HEK293 (cell line): Measurements from ENCODE around the gene DCAKD.

Experiments used
- ATF2 ChIP-seq: fragments of 450-650 bp; formaldehyde crosslinking; IDR thresholded peaks from 2 replicates; pipeline ENCODE4 v1.5.1; 2016; ENCODE audit warnings: missing biosample characterization, missing genetic modification characterization, low read depth
- CTCF ChIP-seq: fragments of 450-650 bp; formaldehyde crosslinking; IDR thresholded peaks from 2 replicates; pipeline ENCODE4 v1.5.1; 2016; ENCODE audit warnings: missing biosample characterization, missing genetic modification characterization
- REST ChIP-seq: fragments of 450-650 bp; formaldehyde crosslinking; IDR thresholded peaks from 2 replicates; pipeline ENCODE4 v1.5.1; 2016; ENCODE audit warnings: missing biosample characterization, missing genetic modification characterization
- ZBTB44 ChIP-seq: fragments of 450-650 bp; IDR thresholded peaks from 2 replicates; pipeline ENCODE4 v1.5.1; 2018; ENCODE audit warnings: missing biosample characterization, mild to moderate bottlenecking, missing genetic modification characterization
- ZBTB8A ChIP-seq: fragments of 450-650 bp; formaldehyde crosslinking; IDR thresholded peaks from 2 replicates; pipeline ENCODE4 v1.5.1; 2016; ENCODE audit warnings: missing biosample characterization, missing genetic modification characterization
- ZNF140 ChIP-seq: fragments of 450-650 bp; formaldehyde crosslinking; IDR thresholded peaks from 2 replicates; pipeline ENCODE4 v1.5.1; 2016; ENCODE audit warnings: missing biosample characterization, missing genetic modification characterization
- ZNF18 ChIP-seq: fragments of 450-650 bp; formaldehyde crosslinking; IDR thresholded peaks from 2 replicates; pipeline ENCODE4 v1.5.1; 2016; ENCODE audit warnings: missing biosample characterization, missing genetic modification characterization
- ZNF366 ChIP-seq: fragments of 450-650 bp; formaldehyde crosslinking; conservative IDR thresholded peaks from 2 replicates; pipeline ENCODE4 v1.5.1; 2016; ENCODE audit warnings: missing biosample characterization, missing genetic modification characterization
- ZNF423 ChIP-seq: fragments of 450-650 bp; formaldehyde crosslinking; IDR thresholded peaks from 2 replicates; pipeline ENCODE4 v1.5.1; 2016; ENCODE audit warnings: missing biosample characterization, missing genetic modification characterization
- ZNF530 ChIP-seq: fragments of 450-650 bp; formaldehyde crosslinking; IDR thresholded peaks from 2 replicates; pipeline ENCODE4 v1.5.1; 2016; ENCODE audit warnings: low read depth, missing biosample characterization, missing genetic modification characterization
- ZNF561 ChIP-seq: fragments of 450-650 bp; IDR thresholded peaks from 2 replicates; pipeline ENCODE4 v1.5.1; 2018; ENCODE audit warnings: missing biosample characterization, missing genetic modification characterization, borderline replicate concordance
- ZNF837 ChIP-seq: fragments of 450-650 bp; formaldehyde crosslinking; IDR thresholded peaks from 2 replicates; pipeline ENCODE4 v1.5.1; 2016; ENCODE audit warnings: missing biosample characterization, missing genetic modification characterization
- ZSCAN23 ChIP-seq: fragments of 450-650 bp; formaldehyde crosslinking; IDR thresholded peaks from 2 replicates; pipeline ENCODE4 v1.5.1; 2016; ENCODE audit warnings: missing biosample characterization, missing genetic modification characterization

GRCh38 chr17:45004388-45004787 lies 47.0 kb downstream of the DCAKD start:
- TF ChIP-seq ZNF140 (tag by site-specific recombination) (no peak), ZNF561 (tag by site-specific recombination) (no peak), ZNF837 (tag by site-specific recombination) (no peak), ZNF366 (tag by site-specific recombination) (no peak), ZBTB44 (tag by site-specific recombination) (no peak), ZBTB8A (tag by site-specific recombination) (no peak), ATF2 (tag by site-specific recombination) (no peak), ZNF530 (tag by site-specific recombination) (no peak), CTCF (tag by site-specific recombination) (no peak), ZSCAN23 (tag by site-specific recombination) (no peak), ZNF18 (tag by site-specific recombination) (no peak), REST (tag by site-specific recombination) (no peak), ZNF423 (no peak)
